PC-9 (cell line): ENCODE measurements around the gene KATNB1. TPM values are rescaled to one million over a fixed set of nuclear protein-coding genes. Genes with fewer than 3 reads are reported as not detected.

ENCODE experiments used
- BruUV-seq: library from RNA; stranded (reverse); fragments of 400-500 nt; replicated peaks from 2 replicates; lab custom pipeline; 2021; lab: Mats Ljungman, UMichigan
- CTCF ChIA-PET: fragments of 300-600 bp; sonication (Branson Sonifier 250); formaldehyde crosslinking; loops from one replicate; lab custom pipeline; 2022; ENCODE audit warnings: antibody characterized with exemption; lab: Charles Lee
- POLR2A ChIA-PET: fragments of 300-600 bp; sonication (Branson Sonifier 250); formaldehyde crosslinking; loops from one replicate; lab custom pipeline; 2022; ENCODE audit warnings: antibody characterized with exemption; ENCODE audit not compliant: unreplicated experiment; lab: Charles Lee
- DNase-seq, 2 experiments: peaks; one replicate each; pipeline versions ENCODE4 v3.0.0 to v3.0.0-alpha.2; 2015 to 2022; ENCODE audit warnings: mixed read lengths in 1 of 2
- H2AFZ ChIP-seq: fragments of 200-600 bp; sonication (generic); 2 replicates; pipeline ENCODE4 v1.8.1; 2017; ENCODE audit warnings: antibody characterized with exemption
- H3F3A ChIP-seq: fragments of 200-600 bp; sonication (generic); 2 replicates; pipeline ENCODE4 v1.8.1; 2017; ENCODE audit warnings: antibody characterized with exemption, mild to moderate bottlenecking, low read depth; ENCODE audit not compliant: insufficient read depth
- H3K27ac ChIP-seq: fragments of 200-600 bp; sonication (generic); 2 replicates; pipeline ENCODE4 v1.6.1; 2016; ENCODE audit warnings: mixed run types
- H3K27me3 ChIP-seq: fragments of 200-600 bp; sonication (generic); 2 replicates; pipeline ENCODE4 v1.6.1; 2016; ENCODE audit warnings: low read depth, mixed run types; ENCODE audit not compliant: insufficient read depth
- H3K36me3 ChIP-seq: fragments of 200-600 bp; sonication (generic); 2 replicates; pipeline ENCODE4 v1.6.1; 2016; ENCODE audit warnings: low read depth, mixed run types
- H3K4me1 ChIP-seq: fragments of 200-600 bp; sonication (generic); replicated peaks from 2 replicates; pipeline ENCODE4 v1.6.1; 2016; ENCODE audit warnings: mixed run types; ENCODE audit not compliant: insufficient read depth
- H3K4me2 ChIP-seq: fragments of 200-600 bp; sonication (generic); 2 replicates; pipeline ENCODE4 v1.6.1; 2017; ENCODE audit warnings: mixed run types
- H3K4me3 ChIP-seq: fragments of 200-600 bp; sonication (generic); 2 replicates; pipeline ENCODE4 v1.6.1; 2016; ENCODE audit warnings: mixed run types
- H3K79me2 ChIP-seq: fragments of 200-600 bp; sonication (generic); 2 replicates; pipeline ENCODE4 v1.6.1; 2017; ENCODE audit warnings: low read depth, mixed run types
- H3K9me2 ChIP-seq: fragments of 200-600 bp; sonication (generic); 2 replicates; pipeline ENCODE4 v1.8.1; 2017; ENCODE audit warnings: mild to moderate bottlenecking; ENCODE audit not compliant: insufficient read depth
- H3K9me3 ChIP-seq: fragments of 200-600 bp; sonication (generic); 2 replicates; pipeline ENCODE4 v1.8.1; 2016; ENCODE audit warnings: low read depth; ENCODE audit not compliant: insufficient read depth
- H4K20me1 ChIP-seq: fragments of 200-600 bp; sonication (generic); 2 replicates; pipeline ENCODE4 v1.8.1; 2017; ENCODE audit not compliant: insufficient read depth
- EZH2 ChIP-seq: fragments of 200-600 bp; sonication (generic); IDR thresholded peaks from 2 replicates; pipeline ENCODE4 v1.8.0; 2017; ENCODE audit warnings: antibody characterized with exemption, low read depth
- intact Hi-C: fragments of 100-400 bp; cut with micrococcal nuclease; formaldehyde crosslinking; loops from one replicate; pipeline ENCODE4 v1.10.0; 2022; ENCODE audit not compliant: unreplicated experiment
- total RNA-seq: library from RNA; stranded (reverse); gene quantifications from 2 replicates; pipeline ENCODE4 v1.2.3, GENCODE V29; 2021
- TF ChIP-seq, protein P1 (sequence below): fragments of 200-600 bp; sonication (generic); conservative IDR thresholded peaks from 2 replicates; pipeline ENCODE4 v1.6.1; 2017; ENCODE audit warnings: mixed run types, antibody characterized with exemption, mild to moderate bottlenecking, moderate library complexity

Gene KATNB1
- total RNA-seq, 1 experiment from 2014 or later: 27.7 TPM

DNA sequence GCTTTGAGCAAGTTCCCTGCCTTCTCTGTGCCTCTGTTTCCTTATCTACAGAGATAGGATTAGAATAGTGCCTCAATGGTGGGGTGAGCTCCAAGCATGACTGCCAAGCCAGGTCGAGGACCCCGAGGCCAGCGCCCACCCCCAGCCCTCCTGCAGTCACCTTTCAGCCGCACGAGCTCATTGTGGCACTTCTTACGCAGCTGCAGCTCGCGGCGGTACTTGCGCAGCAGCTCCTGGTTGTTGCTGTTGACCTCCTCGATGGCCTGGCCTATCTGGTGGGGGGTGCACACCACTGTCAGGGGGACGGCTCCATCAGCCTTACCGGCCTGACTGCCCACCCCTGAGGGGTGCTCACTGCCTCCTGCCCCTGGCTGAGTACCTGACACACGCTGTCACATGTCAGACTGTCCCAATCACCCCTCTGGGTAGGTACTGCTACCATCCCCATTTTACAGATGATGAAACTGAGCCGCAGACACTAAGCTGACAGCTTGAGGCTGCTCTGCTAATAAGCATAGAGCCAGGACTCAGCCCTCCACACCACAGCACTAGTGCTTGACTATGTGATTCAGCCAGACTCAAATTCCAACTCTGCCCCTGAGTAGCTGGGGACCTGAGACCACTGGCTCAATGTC, 31.3 kb downstream of the KATNB1 start:
- no peak for DNase-seq
- no peak overlapping the region for H3K27ac ChIP-seq
- no peak overlapping the region for H2AFZ ChIP-seq
- H3K27me3 ChIP-seq: no peaks in the 10 kb centered on the region
- H3K79me2 ChIP-seq: no peaks in the 10 kb centered on the region
- no peaks in the 10 kb centered on the region for H3K9me2 ChIP-seq
- ChIA-PET POLR2A (no interaction called here), CTCF (no interaction called here)
- no TSS peak for BruUV-seq
- no peak overlapping the region for H3K4me3 ChIP-seq
- H3K36me3 ChIP-seq: no peaks in the 10 kb centered on the region; the same call in 1 of the 2 replicates
- peaks cover 10% of the 10 kb centered on the region for H3K4me1 ChIP-seq
- TF ChIP-seq EZH2: no peak
- TF ChIP-seq, protein P1, sequence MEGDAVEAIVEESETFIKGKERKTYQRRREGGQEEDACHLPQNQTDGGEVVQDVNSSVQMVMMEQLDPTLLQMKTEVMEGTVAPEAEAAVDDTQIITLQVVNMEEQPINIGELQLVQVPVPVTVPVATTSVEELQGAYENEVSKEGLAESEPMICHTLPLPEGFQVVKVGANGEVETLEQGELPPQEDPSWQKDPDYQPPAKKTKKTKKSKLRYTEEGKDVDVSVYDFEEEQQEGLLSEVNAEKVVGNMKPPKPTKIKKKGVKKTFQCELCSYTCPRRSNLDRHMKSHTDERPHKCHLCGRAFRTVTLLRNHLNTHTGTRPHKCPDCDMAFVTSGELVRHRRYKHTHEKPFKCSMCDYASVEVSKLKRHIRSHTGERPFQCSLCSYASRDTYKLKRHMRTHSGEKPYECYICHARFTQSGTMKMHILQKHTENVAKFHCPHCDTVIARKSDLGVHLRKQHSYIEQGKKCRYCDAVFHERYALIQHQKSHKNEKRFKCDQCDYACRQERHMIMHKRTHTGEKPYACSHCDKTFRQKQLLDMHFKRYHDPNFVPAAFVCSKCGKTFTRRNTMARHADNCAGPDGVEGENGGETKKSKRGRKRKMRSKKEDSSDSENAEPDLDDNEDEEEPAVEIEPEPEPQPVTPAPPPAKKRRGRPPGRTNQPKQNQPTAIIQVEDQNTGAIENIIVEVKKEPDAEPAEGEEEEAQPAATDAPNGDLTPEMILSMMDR: no peak
- H3K4me2 ChIP-seq: no peak overlapping the region
- 0 out of 2 replicates have a peak, but pooled peaks cover 3% of the 10 kb centered on the region for H3F3A ChIP-seq
- intact Hi-C loops: no loop called here
- no peaks in the 10 kb centered on the region for H4K20me1 ChIP-seq
- no peaks in the 10 kb centered on the region for H3K9me3 ChIP-seq

DNA sequence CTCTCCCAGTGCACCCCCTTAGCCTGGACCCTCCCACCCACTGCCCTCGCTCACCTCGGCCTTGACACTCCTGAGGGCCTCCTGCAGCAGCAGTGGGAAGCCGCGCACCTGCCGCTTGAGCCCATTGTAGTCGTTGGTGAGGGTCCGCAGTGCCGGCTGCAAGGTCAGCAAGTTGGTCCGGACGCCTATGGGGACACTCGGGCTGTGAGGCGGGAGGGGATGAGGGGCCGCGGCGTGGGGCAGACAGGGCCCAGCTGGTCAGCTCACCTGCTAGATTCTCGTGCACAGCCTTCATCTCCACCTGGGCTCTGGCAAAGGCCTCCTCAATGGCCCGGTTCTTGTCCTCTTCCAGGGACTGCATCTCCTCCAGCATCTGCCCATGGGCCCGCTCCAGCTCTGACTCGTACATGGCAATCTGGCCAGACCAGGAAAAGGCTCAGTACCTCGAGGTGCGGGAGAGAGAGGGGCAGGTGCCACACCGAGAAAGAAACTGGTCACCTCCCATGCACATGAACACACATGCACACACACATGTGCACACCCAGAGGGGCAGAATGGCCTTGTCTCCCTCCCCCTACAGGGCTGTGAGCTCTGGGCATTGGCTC, 34.1 kb downstream of the KATNB1 start:
- 0 out of 2 replicates have a peak, but pooled peaks cover 3% of the 10 kb centered on the region for H3F3A ChIP-seq
- intact Hi-C loops: no loop called here
- CTCF ChIA-PET: no interaction called here
- H3K4me1 ChIP-seq: peaks cover under 1% of the 10 kb centered on the region; the same call in 1 of the 2 replicates
- no peak overlapping the region for H2AFZ ChIP-seq
- no peak for TF ChIP-seq EZH2
- TF ChIP-seq, protein P1: no peak
- H3K4me3 ChIP-seq: no peak overlapping the region
- DNase-seq: no peak
- no peaks in the 10 kb centered on the region for H3K9me3 ChIP-seq
- POLR2A ChIA-PET: no interaction called here
- H3K9me2 ChIP-seq: no peaks in the 10 kb centered on the region
- no peak overlapping the region for H3K27ac ChIP-seq
- no peaks in the 10 kb centered on the region for H4K20me1 ChIP-seq
- no peaks in the 10 kb centered on the region; the same call in 1 of the 2 replicates for H3K36me3 ChIP-seq
- no peak overlapping the region for H3K4me2 ChIP-seq
- no TSS peak for BruUV-seq
- H3K27me3 ChIP-seq: no peaks in the 10 kb centered on the region
- H3K79me2 ChIP-seq: no peaks in the 10 kb centered on the region

DNA sequence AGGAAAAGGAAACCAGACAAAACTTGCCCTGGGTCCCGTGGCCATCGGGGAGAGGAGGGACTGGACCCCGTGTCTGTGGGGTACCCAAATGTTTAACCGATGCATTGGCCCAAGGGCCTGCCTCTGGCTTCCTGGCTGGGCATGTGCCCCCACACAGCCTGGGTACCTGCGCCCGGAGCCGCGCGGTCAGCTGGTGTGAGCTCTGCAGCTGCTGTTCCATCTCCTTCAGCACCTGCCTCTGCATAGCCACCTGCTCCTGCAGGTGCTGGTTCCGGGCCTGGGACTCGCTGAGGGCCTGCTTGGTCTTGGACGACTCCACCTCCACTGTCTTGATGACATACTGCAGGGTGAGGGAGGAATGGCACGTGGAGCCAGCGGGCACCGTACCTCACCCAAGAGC, 34.8 kb downstream of the KATNB1 start:
- H3K9me2 ChIP-seq: no peaks in the 10 kb centered on the region
- no peaks in the 10 kb centered on the region for H3K9me3 ChIP-seq
- H3F3A ChIP-seq: no peaks in the 10 kb centered on the region
- CTCF ChIA-PET: no interaction called here
- H3K4me2 ChIP-seq: no peak overlapping the region
- no peak overlapping the region for H2AFZ ChIP-seq
- intact Hi-C loops: no loop called here
- POLR2A ChIA-PET: no interaction called here
- no peaks in the 10 kb centered on the region for H3K79me2 ChIP-seq
- H3K4me3 ChIP-seq: no peak overlapping the region
- no peaks in the 10 kb centered on the region for H3K27me3 ChIP-seq
- DNase-seq: no peak
- no peaks in the 10 kb centered on the region for H4K20me1 ChIP-seq
- H3K36me3 ChIP-seq: no peaks in the 10 kb centered on the region; the same call in 1 of the 2 replicates
- H3K4me1 ChIP-seq: no peaks in the 10 kb centered on the region
- TF ChIP-seq, protein P1: no peak
- TF ChIP-seq EZH2: no peak
- H3K27ac ChIP-seq: no peak overlapping the region
- no TSS peak for BruUV-seq
